Keratinocyte (primary cell): Measurements from ENCODE around the gene RGSL1. TPM values are rescaled to one million over a fixed set of nuclear protein-coding genes. Genes with fewer than 3 reads are reported as not detected.

Experiments
- DNase-seq: peaks from one replicate; pipeline ENCODE4 v3.0.0-alpha.2; 2011; ENCODE audit warnings: low read depth, missing footprints, low spot score
- FAIRE-seq: peaks from 2 replicates; lab custom pipeline; 2011; peaks lifted over from hg19 to GRCh38; lab: Jason Lieb, UNC
- H2AFZ ChIP-seq: 2 replicates; pipeline ENCODE4 v1.6.0; 2012; ENCODE audit warnings: low read length, control low read depth, inconsistent platforms; ENCODE audit not compliant: control insufficient read depth
- H3K27ac ChIP-seq: 2 replicates; pipeline ENCODE4 v1.5.1; 2011; ENCODE audit warnings: low read length; ENCODE audit not compliant: control insufficient read depth, insufficient read depth
- H3K27me3 ChIP-seq: 3 replicates; pipeline ENCODE4 v1.6.0; 2011; ENCODE audit warnings: low read length; ENCODE audit not compliant: control insufficient read depth, insufficient read depth; ENCODE audit errors: extremely low read depth
- H3K36me3 ChIP-seq, 2 experiments: 2 replicates in 1 of 2; 3 replicates in 1 of 2; pipeline ENCODE4 v1.5.1; 2011; ENCODE audit warnings: low read length in 2 of 2, mild to moderate bottlenecking in 1 of 2; ENCODE audit not compliant: control insufficient read depth in 2 of 2, insufficient read depth in 2 of 2; ENCODE audit errors: extremely low read depth in 1 of 2
- H3K4me1 ChIP-seq: 3 replicates; pipeline ENCODE4 v1.5.1; 2011; ENCODE audit warnings: low read length; ENCODE audit not compliant: control insufficient read depth, insufficient read depth; ENCODE audit errors: extremely low read depth
- H3K4me2 ChIP-seq: 3 replicates; pipeline ENCODE4 v1.6.0; 2011; ENCODE audit warnings: low read depth, low read length; ENCODE audit not compliant: control insufficient read depth, insufficient read depth; ENCODE audit errors: extremely low read depth
- H3K4me3 ChIP-seq, 3 experiments: fragments of 200-600 bp in 1 of 3; sonication (generic) in 1 of 3; 2 replicates in 2 of 3; 3 replicates in 1 of 3; pipeline ENCODE4 v1.5.1; 2011 to 2016; ENCODE audit warnings: low read length in 3 of 3, mild to moderate bottlenecking in 3 of 3, control low read depth in 2 of 3, inconsistent platforms in 1 of 3, low read depth in 1 of 3, mixed read lengths in 1 of 3, mixed run types in 1 of 3, moderate library complexity in 1 of 3; ENCODE audit not compliant: control insufficient read depth in 2 of 3, insufficient read depth in 2 of 3; ENCODE audit errors: extremely low read depth in 1 of 3
- H3K79me2 ChIP-seq: 2 replicates; pipeline ENCODE4 v1.6.0; 2012; ENCODE audit warnings: low read length; ENCODE audit not compliant: control insufficient read depth, insufficient read depth
- H3K9ac ChIP-seq: 3 replicates; pipeline ENCODE4 v1.6.0; 2011; ENCODE audit warnings: low read length; ENCODE audit not compliant: control insufficient read depth, insufficient read depth; ENCODE audit errors: extremely low read depth
- H3K9me1 ChIP-seq: 3 replicates; pipeline ENCODE4 v1.6.0; 2011; ENCODE audit warnings: low read length; ENCODE audit not compliant: control insufficient read depth, insufficient read depth; ENCODE audit errors: extremely low read depth
- H3K9me3 ChIP-seq: 2 replicates; pipeline ENCODE4 v1.5.1; 2012; ENCODE audit warnings: low read depth, low read length; ENCODE audit not compliant: control insufficient read depth
- H4K20me1 ChIP-seq: 3 replicates; pipeline ENCODE4 v1.6.0; 2011; ENCODE audit warnings: low read length; ENCODE audit not compliant: control insufficient read depth, insufficient read depth; ENCODE audit errors: extremely low read depth
- EZH2 ChIP-seq: IDR thresholded peaks from one replicate; pipeline ENCODE4 v1.6.1; 2012; ENCODE audit warnings: inconsistent platforms, mild to moderate bottlenecking, low read length, moderate library complexity
- dilution Hi-C: fragments of 300-500 bp; cut with MboI; formaldehyde crosslinking; loops from one replicate; pipeline ENCODE4 v1.7.0; 2020; ENCODE audit warnings: low sequenced_read_pairs; ENCODE audit not compliant: extremely low pct_ligation_motif_present
- polyA plus RNA-seq, 5 experiments: library from polyadenylated mRNA; depleted of rRNA in 3 of 5; stranded (reverse) in 3 of 5; stranded (forward) in 1 of 5; unstranded in 1 of 5; fragments of >200 nt; gene quantifications; 1 replicate in 1 of 5; 2 replicates in 3 of 5; 3 replicates in 1 of 5; pipeline versions ENCODE4 v1.2.1 to v1.2.3, GENCODE V29; 2011 to 2012; ENCODE audit warnings: missing spikeins in 2 of 5, low read depth in 1 of 5, low replicate concordance in 1 of 5
- TF ChIP-seq, protein P1 (sequence below), 3 experiments: IDR thresholded peaks in 1 of 3; conservative IDR thresholded peaks in 1 of 3; optimal IDR thresholded peaks in 1 of 3; 2 replicates in 2 of 3; 3 replicates in 1 of 3; pipeline versions ENCODE3 to v1.5.1; 2011; ENCODE audit warnings: low read length in 3 of 3, mild to moderate bottlenecking in 3 of 3, moderate library complexity in 2 of 3, control low read depth in 1 of 3, inconsistent platforms in 1 of 3; ENCODE audit not compliant: insufficient read depth in 2 of 3; ENCODE audit errors: extremely low read depth in 1 of 3

RGSL1 gene
- polyA plus RNA-seq, 1 donor (not counting 4 experiments of a cell fraction or from before 2014, with no cell fraction given) = not detected

DNA sequence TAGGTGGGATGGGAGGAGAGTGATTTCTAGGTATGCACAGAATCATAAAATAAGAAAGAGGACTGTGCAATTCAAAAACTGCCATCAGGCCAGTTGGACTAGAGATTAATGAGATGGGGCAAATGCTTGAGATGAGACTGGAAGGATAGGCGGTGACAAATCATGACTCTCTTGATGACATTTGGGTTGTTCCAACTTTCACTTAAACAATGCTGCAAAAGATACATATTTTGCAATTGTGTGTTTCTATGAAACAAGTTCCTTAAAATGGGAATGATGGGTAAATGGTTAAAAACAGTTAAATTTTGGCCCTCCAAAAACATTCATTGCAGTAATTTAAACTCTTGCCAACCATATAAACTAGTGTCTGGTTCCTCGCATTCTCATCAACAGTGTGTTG lies 84.0 kb downstream of the RGSL1 start:
- Histone ChIP-seq H3K27me3 (no peaks in the 10 kb centered on the region), H3K9me3 (no peaks in the 10 kb centered on the region), H4K20me1 (no peaks in the 10 kb centered on the region), H3K36me3 (no peaks in the 10 kb centered on the region), H3K27ac (no peak overlapping the region), H3K4me1 (no peaks in the 10 kb centered on the region), H3K79me2 (no peaks in the 10 kb centered on the region), H3K4me2 (no peak overlapping the region), H3K9me1 (no peaks in the 10 kb centered on the region), H2AFZ (no peak overlapping the region), H3K9ac (no peak overlapping the region), H3K4me3 (no peak overlapping the region)
- dilution Hi-C loops = no loop called here
- FAIRE-seq (no peak), DNase-seq (no peak)
- TF ChIP-seq, protein P1, sequence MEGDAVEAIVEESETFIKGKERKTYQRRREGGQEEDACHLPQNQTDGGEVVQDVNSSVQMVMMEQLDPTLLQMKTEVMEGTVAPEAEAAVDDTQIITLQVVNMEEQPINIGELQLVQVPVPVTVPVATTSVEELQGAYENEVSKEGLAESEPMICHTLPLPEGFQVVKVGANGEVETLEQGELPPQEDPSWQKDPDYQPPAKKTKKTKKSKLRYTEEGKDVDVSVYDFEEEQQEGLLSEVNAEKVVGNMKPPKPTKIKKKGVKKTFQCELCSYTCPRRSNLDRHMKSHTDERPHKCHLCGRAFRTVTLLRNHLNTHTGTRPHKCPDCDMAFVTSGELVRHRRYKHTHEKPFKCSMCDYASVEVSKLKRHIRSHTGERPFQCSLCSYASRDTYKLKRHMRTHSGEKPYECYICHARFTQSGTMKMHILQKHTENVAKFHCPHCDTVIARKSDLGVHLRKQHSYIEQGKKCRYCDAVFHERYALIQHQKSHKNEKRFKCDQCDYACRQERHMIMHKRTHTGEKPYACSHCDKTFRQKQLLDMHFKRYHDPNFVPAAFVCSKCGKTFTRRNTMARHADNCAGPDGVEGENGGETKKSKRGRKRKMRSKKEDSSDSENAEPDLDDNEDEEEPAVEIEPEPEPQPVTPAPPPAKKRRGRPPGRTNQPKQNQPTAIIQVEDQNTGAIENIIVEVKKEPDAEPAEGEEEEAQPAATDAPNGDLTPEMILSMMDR (optimal IDR thresholded peaks at IDR 0.05 in 1 of 3, IDR thresholded peaks at IDR 0.05 in 1 of 3, conservative IDR thresholded peaks at IDR 0.05 in 1 of 3; ENCODE audit: extremely low read depth in 1 of 3, insufficient read depth in 2 of 3, low read length in 3 of 3) = no peak
- TF ChIP-seq EZH2 = no peak

DNA sequence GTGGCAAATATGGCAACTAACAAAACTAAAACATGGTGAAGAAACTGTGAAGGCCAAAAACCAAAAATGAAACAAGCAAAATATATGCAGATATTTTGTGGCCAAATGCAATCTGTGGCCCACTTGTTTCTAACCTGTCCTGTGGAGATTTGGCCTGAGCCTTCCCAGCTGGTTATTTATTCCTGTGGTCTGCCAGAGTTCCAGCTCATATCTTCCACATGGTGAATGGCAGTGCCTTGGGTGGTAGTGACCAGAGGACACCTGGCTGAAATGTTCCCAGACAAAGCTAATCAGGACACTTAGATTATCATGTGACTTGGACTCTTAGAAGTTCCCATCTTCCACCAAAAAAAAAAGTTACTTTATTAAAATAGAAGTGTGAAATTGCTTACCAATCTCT lies 99.4 kb downstream of the RGSL1 start:
- FAIRE-seq = no peak
- H3K4me2 ChIP-seq = no peak overlapping the region
- no peak overlapping the region for H2AFZ ChIP-seq
- DNase-seq = no peak
- no peaks in the 10 kb centered on the region for H3K9me3 ChIP-seq
- H3K4me1 ChIP-seq = no peaks in the 10 kb centered on the region
- dilution Hi-C loops = no loop called here
- H4K20me1 ChIP-seq = no peaks in the 10 kb centered on the region
- H3K27ac ChIP-seq = no peak overlapping the region
- no peaks in the 10 kb centered on the region for H3K79me2 ChIP-seq
- no peaks in the 10 kb centered on the region for H3K9me1 ChIP-seq
- TF ChIP-seq EZH2 = no peak
- TF ChIP-seq, protein P1 (optimal IDR thresholded peaks at IDR 0.05 in 1 of 3, IDR thresholded peaks at IDR 0.05 in 1 of 3, conservative IDR thresholded peaks at IDR 0.05 in 1 of 3; ENCODE audit: extremely low read depth in 1 of 3, insufficient read depth in 2 of 3, low read length in 3 of 3) = no peak
- H3K4me3 ChIP-seq = no peak overlapping the region
- H3K9ac ChIP-seq = no peak overlapping the region
- no peaks in the 10 kb centered on the region for H3K36me3 ChIP-seq
- peaks cover 4% of the 10 kb centered on the region for H3K27me3 ChIP-seq
